Measurements from ENCODE around the gene PIK3CG. TPM values are rescaled to one million over a fixed set of nuclear protein-coding genes. Genes with fewer than 3 reads are reported as not detected.

Gene PIK3CG
- total RNA-seq, 1 experiment from 2014 or later, result 0.05 TPM

DNA sequence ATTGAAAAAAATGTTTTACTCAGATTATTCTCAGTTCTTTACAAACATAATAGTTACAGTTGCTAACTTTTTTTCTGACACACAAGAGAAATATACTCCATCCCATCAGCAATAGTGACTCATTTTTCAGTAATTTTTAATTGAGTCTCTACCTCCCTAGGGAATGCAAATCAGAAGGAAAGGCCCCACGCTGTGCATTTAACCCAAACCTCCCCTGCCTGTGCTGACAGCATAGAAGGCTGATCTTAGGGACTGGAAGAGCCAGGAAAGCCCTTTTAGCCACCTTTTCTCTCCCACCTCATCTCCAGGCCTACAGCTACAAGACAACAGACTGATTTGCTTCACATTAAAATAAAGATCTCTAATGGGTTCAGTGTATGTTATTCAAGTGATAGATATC lies 24.7 kb upstream of the PIK3CG start:
- no peak for ATAC-seq
- CTCF ChIA-PET, result no interaction called here
- RAD21 ChIA-PET (ENCODE audit: low non-redundant PET in 1 of 2, low total read pairs in 2 of 2, uncharacterized antibody in 2 of 2, unreplicated experiment in 2 of 2), result no interaction called here

More for the DNA sequence above, 24.7 kb upstream of the PIK3CG start:
- Histone ChIP-seq H3K9me3 (ENCODE audit: control insufficient read depth in 1 of 2, insufficient read depth in 1 of 2, low read depth in 1 of 2, low read length in 2 of 2) (0 out of 4 replicates have a peak, but pooled peaks cover 0 to 3% of the 10 kb centered on the region in 2 experiments), H3K36me3 (ENCODE audit: control insufficient read depth in 1 of 2, insufficient read depth in 2 of 2, low read length in 2 of 2) (no peaks in the 10 kb centered on the region), H3K27me3 (ENCODE audit: insufficient read depth, low read length) (no peaks in the 10 kb centered on the region), H3K4me3 (replicated peaks in 1 of 2; ENCODE audit: low read depth in 1 of 2, low read length in 2 of 2) (no peak overlapping the region), H2AFZ (ENCODE audit: low read depth, low read length, poor library complexity, severe bottlenecking) (peak overlapping the region; percentile 8), H3K9ac (ENCODE audit: low read length) (no peak overlapping the region), H3K4me1 (ENCODE audit: control insufficient read depth in 1 of 2, insufficient read depth in 2 of 2, low read length in 2 of 2) (no peaks in the 10 kb centered on the region), H4K20me1 (ENCODE audit: insufficient read depth) (no peaks in the 10 kb centered on the region), H3K4me2 (ENCODE audit: low read length) (no peak overlapping the region), H3K27ac (ENCODE audit: low read depth, low read length) (no peak overlapping the region), H3K79me2 (ENCODE audit: insufficient read depth, low read length) (no peaks in the 10 kb centered on the region), H3K9me2 (ENCODE audit: insufficient read depth) (no peaks in the 10 kb centered on the region)
- POLR2A ChIA-PET, result no interaction called here
- no TSS peak for BruUV-seq (replicated peaks)
- DNase-seq (ENCODE audit: low read depth, low spot score), result no peak
- TF ChIP-seq EGR1 (IDR thresholded peaks at IDR 0.05; ENCODE audit: low read depth) (no peak), SRF (IDR thresholded peaks at IDR 0.05; ENCODE audit: low read depth) (no peak), POLR2A (IDR thresholded peaks at IDR 0.05; ENCODE audit: borderline replicate concordance, extremely low read depth, insufficient read depth, insufficient read length) (no peak), JUND (IDR thresholded peaks at IDR 0.05) (no peak), FOSL1 (IDR thresholded peaks at IDR 0.05; ENCODE audit: low read depth) (no peak), ZFX (IDR thresholded peaks at IDR 0.05) (no peak), EZH2 (IDR thresholded peaks at IDR 0.05) (no peak), RAD21 (IDR thresholded peaks at IDR 0.05; ENCODE audit: low read depth) (no peak)
- TF ChIP-seq, protein P1, sequence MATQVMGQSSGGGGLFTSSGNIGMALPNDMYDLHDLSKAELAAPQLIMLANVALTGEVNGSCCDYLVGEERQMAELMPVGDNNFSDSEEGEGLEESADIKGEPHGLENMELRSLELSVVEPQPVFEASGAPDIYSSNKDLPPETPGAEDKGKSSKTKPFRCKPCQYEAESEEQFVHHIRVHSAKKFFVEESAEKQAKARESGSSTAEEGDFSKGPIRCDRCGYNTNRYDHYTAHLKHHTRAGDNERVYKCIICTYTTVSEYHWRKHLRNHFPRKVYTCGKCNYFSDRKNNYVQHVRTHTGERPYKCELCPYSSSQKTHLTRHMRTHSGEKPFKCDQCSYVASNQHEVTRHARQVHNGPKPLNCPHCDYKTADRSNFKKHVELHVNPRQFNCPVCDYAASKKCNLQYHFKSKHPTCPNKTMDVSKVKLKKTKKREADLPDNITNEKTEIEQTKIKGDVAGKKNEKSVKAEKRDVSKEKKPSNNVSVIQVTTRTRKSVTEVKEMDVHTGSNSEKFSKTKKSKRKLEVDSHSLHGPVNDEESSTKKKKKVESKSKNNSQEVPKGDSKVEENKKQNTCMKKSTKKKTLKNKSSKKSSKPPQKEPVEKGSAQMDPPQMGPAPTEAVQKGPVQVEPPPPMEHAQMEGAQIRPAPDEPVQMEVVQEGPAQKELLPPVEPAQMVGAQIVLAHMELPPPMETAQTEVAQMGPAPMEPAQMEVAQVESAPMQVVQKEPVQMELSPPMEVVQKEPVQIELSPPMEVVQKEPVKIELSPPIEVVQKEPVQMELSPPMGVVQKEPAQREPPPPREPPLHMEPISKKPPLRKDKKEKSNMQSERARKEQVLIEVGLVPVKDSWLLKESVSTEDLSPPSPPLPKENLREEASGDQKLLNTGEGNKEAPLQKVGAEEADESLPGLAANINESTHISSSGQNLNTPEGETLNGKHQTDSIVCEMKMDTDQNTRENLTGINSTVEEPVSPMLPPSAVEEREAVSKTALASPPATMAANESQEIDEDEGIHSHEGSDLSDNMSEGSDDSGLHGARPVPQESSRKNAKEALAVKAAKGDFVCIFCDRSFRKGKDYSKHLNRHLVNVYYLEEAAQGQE (IDR thresholded peaks at IDR 0.05; ENCODE audit: low read depth), result no peak
- intact Hi-C loops (cut with micrococcal nuclease), result no loop called here

Data from HCT116 (cell line).